SK-N-SH treated with all-trans-retinoic acid at 6 μM for 48 hours (cell line): ENCODE results near the gene BPIFB3.

ENCODE experiments used
- ATAC-seq: fragments of 200-7000 bp; cut with Tn5 transposase; 3 replicates; pipeline ENCODE4 v1.9.1; 2020; ENCODE audit warnings: mild to moderate bottlenecking, moderate library complexity
- ARNTL ChIP-seq: fragments of 450-650 bp; formaldehyde crosslinking; IDR thresholded peaks from 2 replicates; pipeline ENCODE4 v1.5.0; 2020; ENCODE audit warnings: low read depth, mild to moderate bottlenecking, moderate library complexity, borderline replicate concordance
- BACH2 ChIP-seq: fragments of 250-450 bp; sonication (Bioruptor Pico); IDR thresholded peaks from 2 replicates; pipeline ENCODE4 v1.9.0; 2021; ENCODE audit warnings: mild to moderate bottlenecking, borderline replicate concordance
- CREB5 ChIP-seq: fragments of 250-450 bp; sonication (Bioruptor Pico); IDR thresholded peaks from 2 replicates; pipeline ENCODE4 v1.5.1; 2020; ENCODE audit warnings: low read depth, mild to moderate bottlenecking, moderate library complexity
- CSDC2 ChIP-seq: fragments of 250-450 bp; sonication (Bioruptor Pico); IDR thresholded peaks from 2 replicates; pipeline ENCODE4 v1.5.0; 2020; ENCODE audit warnings: mild to moderate bottlenecking, moderate library complexity
- CSRNP3 ChIP-seq: fragments of 250-450 bp; sonication (Bioruptor Pico); IDR thresholded peaks from 2 replicates; pipeline ENCODE4 v1.5.1; 2021; ENCODE audit warnings: mild to moderate bottlenecking, moderate library complexity
- ESRRG ChIP-seq: fragments of 250-450 bp; sonication (Bioruptor Pico); IDR thresholded peaks from 2 replicates; pipeline ENCODE4 v1.6.1; 2021; ENCODE audit warnings: mild to moderate bottlenecking
- GLIS3 ChIP-seq: fragments of 250-450 bp; sonication (Bioruptor Pico); IDR thresholded peaks from 2 replicates; pipeline ENCODE4 v1.5.0; 2020; ENCODE audit warnings: mild to moderate bottlenecking, moderate library complexity
- ISL1 ChIP-seq: fragments of 250-450 bp; sonication (Bioruptor Pico); IDR thresholded peaks from 2 replicates; pipeline ENCODE4 v2.1.2; 2022; ENCODE audit warnings: mild to moderate bottlenecking, moderate library complexity
- PATZ1 ChIP-seq: fragments of 250-450 bp; sonication (Bioruptor Pico); IDR thresholded peaks from 2 replicates; pipeline ENCODE4 v1.8.0; 2020; ENCODE audit warnings: mild to moderate bottlenecking, moderate library complexity, borderline replicate concordance
- POU6F1 ChIP-seq: fragments of 250-450 bp; sonication (Bioruptor Pico); IDR thresholded peaks from 2 replicates; pipeline ENCODE4 v1.8.0; 2021; ENCODE audit warnings: low read depth, mild to moderate bottlenecking, moderate library complexity, borderline replicate concordance
- PPARA ChIP-seq: fragments of 250-450 bp; sonication (Bioruptor Pico); IDR thresholded peaks from 2 replicates; pipeline ENCODE4 v1.5.0; 2020; ENCODE audit warnings: mild to moderate bottlenecking, borderline replicate concordance
- RARB ChIP-seq: fragments of 250-450 bp; sonication (Bioruptor Pico); IDR thresholded peaks from 2 replicates; pipeline ENCODE4 v1.8.0; 2021; ENCODE audit warnings: mild to moderate bottlenecking, moderate library complexity
- SNAI2 ChIP-seq: fragments of 250-450 bp; sonication (Bioruptor Pico); IDR thresholded peaks from 2 replicates; pipeline ENCODE4 v1.5.0; 2020; ENCODE audit warnings: mild to moderate bottlenecking, moderate library complexity
- TCF4 ChIP-seq: fragments of 250-450 bp; sonication (Bioruptor Pico); IDR thresholded peaks from 2 replicates; pipeline ENCODE4 v1.8.0; 2021; ENCODE audit warnings: mild to moderate bottlenecking, moderate library complexity, borderline replicate concordance
- TOX ChIP-seq: fragments of 250-450 bp; sonication (Bioruptor Pico); IDR thresholded peaks from 2 replicates; pipeline ENCODE4 v1.8.0; 2021; ENCODE audit warnings: mild to moderate bottlenecking, moderate library complexity, borderline replicate concordance
- TSHZ2 ChIP-seq: fragments of 250-450 bp; sonication (Bioruptor Pico); IDR thresholded peaks from 2 replicates; pipeline ENCODE4 v1.5.0; 2020; ENCODE audit warnings: mild to moderate bottlenecking, moderate library complexity
- ZC3H10 ChIP-seq: fragments of 250-450 bp; sonication (Bioruptor Pico); IDR thresholded peaks from 2 replicates; pipeline ENCODE4 v1.5.1; 2021; ENCODE audit warnings: mild to moderate bottlenecking, moderate library complexity
- ZFP3 ChIP-seq: fragments of 250-450 bp; sonication (Bioruptor Pico); IDR thresholded peaks from 2 replicates; pipeline ENCODE4 v1.5.0; 2020; ENCODE audit warnings: mild to moderate bottlenecking, moderate library complexity
- ZNF565 ChIP-seq: fragments of 450-650 bp; formaldehyde crosslinking; conservative IDR thresholded peaks from 2 replicates; pipeline ENCODE4 v1.5.0; 2020; ENCODE audit warnings: low read depth, mild to moderate bottlenecking, moderate library complexity
- ZNF70 ChIP-seq: fragments of 450-650 bp; formaldehyde crosslinking; IDR thresholded peaks from 2 replicates; pipeline ENCODE4 v1.5.0; 2020; ENCODE audit warnings: mild to moderate bottlenecking, moderate library complexity
- ZNF8 ChIP-seq: fragments of 450-650 bp; formaldehyde crosslinking; IDR thresholded peaks from 2 replicates; pipeline ENCODE4 v1.5.0; 2020; ENCODE audit warnings: mild to moderate bottlenecking, moderate library complexity

Gene BPIFB3

GRCh38 chr20:33022289-33022688, 31.4 kb upstream of the BPIFB3 start (continued):
- TF ChIP-seq PATZ1 (CRISPR knock-in tag) (no peak), ZNF8 (CRISPR knock-in tag) (no peak), BACH2 (CRISPR knock-in tag) (no peak), ESRRG (CRISPR knock-in tag) (no peak)

GRCh38 chr20:33022694-33023438, 30.8 kb upstream of the BPIFB3 start:
- no peak for ATAC-seq

GRCh38 chr20:33023439-33024242, 30.1 kb upstream of the BPIFB3 start:
- ATAC-seq, result no peak
- no peak for TF ChIP-seq ZC3H10 (CRISPR knock-in tag)
- TF ChIP-seq PATZ1 (CRISPR knock-in tag), result no peak
- no peak for TF ChIP-seq ARNTL
- no peak for TF ChIP-seq SNAI2 (CRISPR knock-in tag)
- no peak for TF ChIP-seq TOX (CRISPR knock-in tag)
- no peak for TF ChIP-seq ESRRG (CRISPR knock-in tag)
- no peak for TF ChIP-seq POU6F1 (CRISPR knock-in tag)
- no peak for TF ChIP-seq ZNF565 (CRISPR knock-in tag)
- no peak for TF ChIP-seq GLIS3 (CRISPR knock-in tag)
- no peak for TF ChIP-seq CSRNP3 (CRISPR knock-in tag)
- no peak for TF ChIP-seq RARB (CRISPR knock-in tag)
- TF ChIP-seq ZNF70 (CRISPR knock-in tag), result no peak
- no peak for TF ChIP-seq CREB5 (CRISPR knock-in tag)
- TF ChIP-seq TSHZ2, result no peak
- TF ChIP-seq ISL1 (CRISPR knock-in tag), result no peak
- TF ChIP-seq TCF4 (CRISPR knock-in tag), result no peak
- TF ChIP-seq CSDC2, result no peak
- no peak for TF ChIP-seq ZFP3 (CRISPR knock-in tag)
- no peak for TF ChIP-seq PPARA (CRISPR knock-in tag)
- no peak for TF ChIP-seq BACH2 (CRISPR knock-in tag)

More at GRCh38 chr20:33022694-33023438, 30.8 kb upstream of the BPIFB3 start:
- no peak for TF ChIP-seq PATZ1 (CRISPR knock-in tag)
